ENCODE data around the gene PGAP3. TPM values are rescaled to one million over a fixed set of nuclear protein-coding genes. Genes with fewer than 3 reads are reported as not detected.
A peak's percentile ranks its signal among the peaks of the same experiment; 100 is the strongest.

Gene PGAP3
- total and polyA plus RNA-seq, 9 donors = 16.0 to 21.0 (median 18.0) TPM

GRCh38 chr17:39679521-39680192 lies 8.2 kb downstream of the PGAP3 start:
- H3K4me3 ChIP-seq (ENCODE audit: low read length) = no peak overlapping the region
- peaks cover 29% of the 10 kb centered on the region for H3K36me3 ChIP-seq (ENCODE audit: control insufficient read depth, insufficient read depth, low read length)
- no peaks in the 10 kb centered on the region for H3K9me3 ChIP-seq (replicated peaks; ENCODE audit: control insufficient read depth, low read depth, low read length)
- peaks cover 59% of the 10 kb centered on the region for H3K4me1 ChIP-seq (ENCODE audit: control insufficient read depth, insufficient read depth, low read length)
- 63% methylated on average over 11 of the region's 12 CpGs for WGBS (ENCODE audit: insufficient coverage)
- peak overlapping the region; percentile 64 for H3K27ac ChIP-seq (ENCODE audit: low read length)
- H3K27me3 ChIP-seq (ENCODE audit: control insufficient read depth, insufficient read depth, low read length) = no peaks in the 10 kb centered on the region
- DNase-seq = no peak

GRCh38 chr17:39678340-39679116 lies 9.3 kb downstream of the PGAP3 start:
- H3K4me1 ChIP-seq (ENCODE audit: control insufficient read depth, insufficient read depth, low read length) = peaks cover 63% of the 10 kb centered on the region
- H3K27ac ChIP-seq (ENCODE audit: low read length) = peak overlapping the region; percentile 90

GRCh38 chr17:39677542-39678339 lies 10.1 kb downstream of the PGAP3 start:
- peak; percentile 79 for DNase-seq
- Histone ChIP-seq H3K36me3 (ENCODE audit: control insufficient read depth, insufficient read depth, low read length) (peaks cover 15% of the 10 kb centered on the region), H3K27ac (ENCODE audit: low read length) (peak overlapping the region; percentile 90), H3K4me1 (ENCODE audit: control insufficient read depth, insufficient read depth, low read length) (peaks cover 63% of the 10 kb centered on the region), H3K9me3 (replicated peaks; ENCODE audit: control insufficient read depth, low read depth, low read length) (no peaks in the 10 kb centered on the region), H3K4me3 (ENCODE audit: low read length) (no peak overlapping the region), H3K27me3 (ENCODE audit: control insufficient read depth, insufficient read depth, low read length) (no peaks in the 10 kb centered on the region)
- WGBS (ENCODE audit: insufficient coverage) = 46% methylated on average over 11 of the region's 13 CpGs

More at GRCh38 chr17:39678340-39679116, 9.3 kb downstream of the PGAP3 start:
- no peak for DNase-seq
- Histone ChIP-seq H3K9me3 (replicated peaks; ENCODE audit: control insufficient read depth, low read depth, low read length) (no peaks in the 10 kb centered on the region), H3K4me3 (ENCODE audit: low read length) (no peak overlapping the region), H3K27me3 (ENCODE audit: control insufficient read depth, insufficient read depth, low read length) (no peaks in the 10 kb centered on the region), H3K36me3 (ENCODE audit: control insufficient read depth, insufficient read depth, low read length) (peaks cover 20% of the 10 kb centered on the region)
- 72% methylated on average over 6 of the region's 13 CpGs for WGBS (ENCODE audit: insufficient coverage)

GRCh38 chr17:39677072-39677471 lies 10.8 kb downstream of the PGAP3 start:
- H3K36me3 ChIP-seq (ENCODE audit: control insufficient read depth, insufficient read depth, low read length) = peaks cover 12% of the 10 kb centered on the region
- H3K4me3 ChIP-seq (ENCODE audit: low read length) = no peak overlapping the region
- no peaks in the 10 kb centered on the region for H3K27me3 ChIP-seq (ENCODE audit: control insufficient read depth, insufficient read depth, low read length)
- H3K4me1 ChIP-seq (ENCODE audit: control insufficient read depth, insufficient read depth, low read length) = peaks cover 65% of the 10 kb centered on the region
- H3K9me3 ChIP-seq (replicated peaks; ENCODE audit: control insufficient read depth, low read depth, low read length) = no peaks in the 10 kb centered on the region
- DNase-seq = no peak
- H3K27ac ChIP-seq (ENCODE audit: low read length) = peak overlapping the region; percentile 90
- 75% methylated on average over 6 of the region's 8 CpGs for WGBS (ENCODE audit: insufficient coverage)

- peaks cover 73% of the 10 kb centered on the region for H3K4me1 ChIP-seq (ENCODE audit: control insufficient read depth, insufficient read depth, low read length)
- no peaks in the 10 kb centered on the region for H3K9me3 ChIP-seq (replicated peaks; ENCODE audit: control insufficient read depth, low read depth, low read length)
- H3K27ac ChIP-seq (ENCODE audit: low read length) = peak overlapping the region; percentile 90
- WGBS (ENCODE audit: insufficient coverage) = 66% methylated on average over 3 of the region's 7 CpGs
- H3K27me3 ChIP-seq (ENCODE audit: control insufficient read depth, insufficient read depth, low read length) = peaks cover 4% of the 10 kb centered on the region
- peaks cover 12% of the 10 kb centered on the region for H3K36me3 ChIP-seq (ENCODE audit: control insufficient read depth, insufficient read depth, low read length)
- no peak overlapping the region for H3K4me3 ChIP-seq (ENCODE audit: low read length)
- no peak for DNase-seq
These were observed 11.5 kb downstream of the PGAP3 start for GRCh38 chr17:39676198-39676819.

GRCh38 chr17:39675390-39676082 lies 12.3 kb downstream of the PGAP3 start:
- Histone ChIP-seq H3K36me3 (ENCODE audit: control insufficient read depth, insufficient read depth, low read length) (peaks cover 12% of the 10 kb centered on the region), H3K4me1 (ENCODE audit: control insufficient read depth, insufficient read depth, low read length) (peaks cover 76% of the 10 kb centered on the region), H3K27me3 (ENCODE audit: control insufficient read depth, insufficient read depth, low read length) (peaks cover 12% of the 10 kb centered on the region), H3K27ac (ENCODE audit: low read length) (peak overlapping the region; percentile 67), H3K9me3 (replicated peaks; ENCODE audit: control insufficient read depth, low read depth, low read length) (no peaks in the 10 kb centered on the region), H3K4me3 (ENCODE audit: low read length) (no peak overlapping the region)
- DNase-seq = no peak
- 79% methylated on average over 8 of the region's 10 CpGs for WGBS (ENCODE audit: insufficient coverage)

- peak overlapping the region; percentile 67 for H3K27ac ChIP-seq (ENCODE audit: low read length)
- H3K4me1 ChIP-seq (ENCODE audit: control insufficient read depth, insufficient read depth, low read length) = peaks cover 69% of the 10 kb centered on the region
- peaks cover 19% of the 10 kb centered on the region for H3K27me3 ChIP-seq (ENCODE audit: control insufficient read depth, insufficient read depth, low read length)
- WGBS (ENCODE audit: insufficient coverage) = 32% methylated on average over 8 of the region's 11 CpGs
- no peak for DNase-seq
- no peak overlapping the region for H3K4me3 ChIP-seq (ENCODE audit: low read length)
- H3K36me3 ChIP-seq (ENCODE audit: control insufficient read depth, insufficient read depth, low read length) = peaks cover 12% of the 10 kb centered on the region
- H3K9me3 ChIP-seq (replicated peaks; ENCODE audit: control insufficient read depth, low read depth, low read length) = no peaks in the 10 kb centered on the region
These were observed 13.0 kb downstream of the PGAP3 start for GRCh38 chr17:39674702-39675389.

- Histone ChIP-seq H3K4me1 (ENCODE audit: control insufficient read depth, insufficient read depth, low read length) (peaks cover 62% of the 10 kb centered on the region), H3K4me3 (ENCODE audit: low read length) (no peak overlapping the region), H3K27ac (ENCODE audit: low read length) (no peak overlapping the region), H3K36me3 (ENCODE audit: control insufficient read depth, insufficient read depth, low read length) (peaks cover 12% of the 10 kb centered on the region), H3K27me3 (ENCODE audit: control insufficient read depth, insufficient read depth, low read length) (peaks cover 25% of the 10 kb centered on the region), H3K9me3 (replicated peaks; ENCODE audit: control insufficient read depth, low read depth, low read length) (no peaks in the 10 kb centered on the region)
- no peak for DNase-seq
- 83% methylated on average over 3 of the region's 5 CpGs for WGBS (ENCODE audit: insufficient coverage)
These were observed 13.7 kb downstream of the PGAP3 start for GRCh38 chr17:39674179-39674578.

All from muscle of leg (tissue), 11 donors.